HG02852 (cell line): ENCODE results near the gene PHACTR2.
"Not testable (repeated sequence)": the region's sequence is repeated elsewhere in the genome, so short reads cannot be mapped to it uniquely, and the experiment has no call there.

Experiments used
- ATAC-seq: cut with Tn5 transposase; IDR thresholded peaks from one replicate; pipeline ENCODE4 v1.9.1; 2021; ENCODE audit warnings: mild to moderate bottlenecking, moderate library complexity; ENCODE audit not compliant: unreplicated experiment

Gene PHACTR2

GRCh38 chr6:143844006-143844405 lies 166.2 kb downstream of the PHACTR2 start:
- ATAC-seq = no peak

DNA sequence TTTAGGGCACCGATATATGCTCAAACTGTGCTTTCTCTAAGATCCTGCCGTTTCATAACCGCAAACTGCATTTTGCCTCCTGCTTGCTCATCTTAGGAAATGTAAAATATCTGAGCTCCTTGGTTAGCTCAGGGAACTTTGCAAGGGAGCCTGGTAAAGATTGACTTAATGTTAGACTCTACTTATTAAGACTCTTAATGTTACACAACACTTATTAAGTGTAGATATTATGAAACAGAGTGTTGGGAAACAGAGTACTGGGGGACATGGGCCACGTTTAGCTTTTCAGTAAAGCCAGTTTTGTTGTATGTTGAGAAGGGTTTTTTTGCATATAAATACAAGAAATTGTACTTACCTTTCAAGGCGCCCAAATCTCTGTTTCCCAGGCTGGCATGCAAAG lies 167.3 kb downstream of the PHACTR2 start:
- no peak for ATAC-seq

- ATAC-seq = not testable (repeated sequence)
Measured at GRCh38 chr6:143851706-143852105, 173.9 kb downstream of the PHACTR2 start.

DNA sequence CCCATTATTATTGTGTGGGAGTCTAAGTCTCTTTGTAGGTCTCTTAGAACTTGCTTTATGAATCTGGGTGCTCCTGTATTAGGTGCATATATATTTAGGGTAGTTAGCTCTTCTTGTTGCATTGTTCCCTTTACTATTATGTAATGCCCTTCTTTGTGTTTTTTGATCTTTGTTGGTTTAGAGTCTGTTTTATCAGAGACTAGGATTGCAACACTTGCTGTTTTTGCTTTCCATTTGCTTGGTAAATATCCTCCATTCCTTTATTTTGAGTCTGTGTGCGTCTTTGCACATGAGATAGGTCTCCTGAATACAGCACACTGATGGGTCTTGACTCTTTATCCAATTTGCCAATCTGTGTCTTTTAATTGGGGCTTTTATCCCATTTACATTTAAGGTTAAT lies 177.3 kb downstream of the PHACTR2 start:
- not testable (repeated sequence) for ATAC-seq

GRCh38 chr6:143856762-143857161 lies 179.0 kb downstream of the PHACTR2 start:
- not testable (repeated sequence) for ATAC-seq

DNA sequence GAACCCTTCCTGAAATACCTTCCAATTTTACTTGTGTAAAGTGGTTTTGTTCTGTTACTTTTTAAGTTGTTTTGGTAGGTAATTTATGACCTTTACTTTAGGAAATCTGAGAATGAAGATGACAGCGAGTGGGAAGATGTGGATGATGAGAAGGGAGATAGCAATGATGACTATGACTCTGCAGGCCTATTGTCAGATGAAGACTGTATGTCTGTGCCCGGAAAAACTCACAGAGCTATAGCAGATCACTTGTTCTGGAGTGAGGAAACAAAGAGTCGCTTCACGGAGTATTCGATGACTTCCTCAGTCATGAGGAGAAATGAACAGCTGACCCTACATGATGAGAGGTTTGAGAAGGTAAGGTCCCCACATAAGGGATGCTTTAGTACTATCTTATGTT lies 179.9 kb downstream of the PHACTR2 start:
- ATAC-seq = no peak

DNA sequence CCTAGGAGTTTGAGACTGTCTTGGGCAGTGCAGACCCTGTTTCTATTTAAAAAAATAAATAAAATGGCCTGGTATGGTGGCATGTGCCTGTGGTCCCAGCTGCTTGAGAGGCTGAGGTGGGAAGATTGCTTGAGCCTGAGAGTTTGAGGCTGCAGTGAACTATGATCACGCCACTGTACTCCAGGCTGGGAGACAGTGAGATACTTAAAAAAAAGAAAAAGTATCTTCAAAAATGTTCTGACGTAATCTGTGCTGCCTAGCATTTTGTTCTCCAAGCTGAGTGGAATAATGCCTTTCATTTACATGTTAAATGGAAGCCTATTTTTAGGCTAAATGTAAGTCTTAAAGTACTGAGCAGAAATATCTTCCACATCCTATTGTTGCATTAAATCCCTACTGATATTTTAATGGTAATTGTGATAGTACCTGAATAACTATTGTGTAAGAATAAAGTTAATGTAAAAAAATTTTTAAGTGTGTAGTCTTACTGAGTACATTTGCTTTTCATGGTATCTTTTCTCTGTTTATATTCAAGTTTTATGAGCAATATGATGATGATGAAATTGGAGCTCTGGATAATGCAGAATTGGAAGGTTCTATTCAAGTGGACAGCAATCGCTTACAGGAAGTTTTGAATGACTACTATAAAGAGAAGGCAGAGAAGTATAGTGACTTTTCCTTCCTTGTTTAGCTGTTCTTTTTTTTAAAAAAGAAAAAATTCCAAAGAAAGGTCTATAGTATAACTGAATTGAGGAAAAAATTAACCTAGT lies 182.3 kb downstream of the PHACTR2 start:
- ATAC-seq = no peak

GRCh38 chr6:143863771-143864170 lies 186.0 kb downstream of the PHACTR2 start:
- no peak for ATAC-seq

GRCh38 chr6:143864234-143864633 lies 186.5 kb downstream of the PHACTR2 start, which contains the start of gene ZC2HC1B:
Gene ZC2HC1B (plus strand): TSS chr6:143864474. CDS start chr6:143864540, 66 bp downstream.
- no peak for ATAC-seq

DNA sequence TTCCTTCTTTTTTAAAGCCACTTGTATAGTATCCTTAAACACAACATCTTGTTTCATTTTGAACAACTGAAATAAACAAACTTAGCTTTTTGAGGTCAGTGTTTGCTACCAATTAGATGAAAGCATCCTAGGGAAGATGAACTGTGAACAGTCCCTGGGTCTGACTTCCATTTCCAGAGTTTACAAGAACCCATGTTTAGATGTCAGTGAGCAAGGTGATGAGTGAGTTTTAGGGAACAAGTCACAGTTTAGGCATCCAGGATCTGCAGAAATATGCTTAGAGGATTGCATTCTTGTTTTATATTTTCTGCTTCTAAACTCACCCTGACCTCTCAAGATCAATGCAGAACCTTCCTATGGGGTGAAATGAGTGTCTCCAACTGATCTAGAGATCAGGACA lies 189.5 kb downstream of the PHACTR2 start:
- no peak for ATAC-seq

- ATAC-seq = not testable (repeated sequence)
Measured at GRCh38 chr6:143868808-143869207, 191.0 kb downstream of the PHACTR2 start.

- not testable (repeated sequence) for ATAC-seq
Measured at GRCh38 chr6:143871202-143871730, 193.5 kb downstream of the PHACTR2 start.

DNA sequence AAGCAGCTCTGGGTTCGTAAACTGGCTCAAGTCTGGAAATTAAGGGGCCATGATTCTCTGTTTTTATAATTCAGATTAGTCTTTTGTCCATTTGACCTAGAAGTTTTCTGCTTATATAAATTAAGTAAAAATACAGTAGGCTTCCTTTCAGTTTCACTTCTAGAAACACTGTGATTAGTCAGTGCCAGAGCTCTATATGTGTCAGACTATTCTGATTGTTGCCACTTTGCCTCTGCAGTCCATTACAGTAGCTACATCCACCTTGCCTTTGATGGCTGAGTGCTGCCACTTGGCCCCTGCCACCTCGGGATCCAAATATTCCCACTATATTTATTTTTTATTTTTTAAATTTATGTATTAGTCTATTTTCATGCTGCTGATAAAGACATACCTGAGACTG lies 194.4 kb downstream of the PHACTR2 start:
- ATAC-seq = peak; percentile 100

- ATAC-seq = not testable (repeated sequence)
Measured at GRCh38 chr6:143873600-143873999, 195.8 kb downstream of the PHACTR2 start.

GRCh38 chr6:143874503-143874902 lies 196.7 kb downstream of the PHACTR2 start:
- ATAC-seq = not testable (repeated sequence)

DNA sequence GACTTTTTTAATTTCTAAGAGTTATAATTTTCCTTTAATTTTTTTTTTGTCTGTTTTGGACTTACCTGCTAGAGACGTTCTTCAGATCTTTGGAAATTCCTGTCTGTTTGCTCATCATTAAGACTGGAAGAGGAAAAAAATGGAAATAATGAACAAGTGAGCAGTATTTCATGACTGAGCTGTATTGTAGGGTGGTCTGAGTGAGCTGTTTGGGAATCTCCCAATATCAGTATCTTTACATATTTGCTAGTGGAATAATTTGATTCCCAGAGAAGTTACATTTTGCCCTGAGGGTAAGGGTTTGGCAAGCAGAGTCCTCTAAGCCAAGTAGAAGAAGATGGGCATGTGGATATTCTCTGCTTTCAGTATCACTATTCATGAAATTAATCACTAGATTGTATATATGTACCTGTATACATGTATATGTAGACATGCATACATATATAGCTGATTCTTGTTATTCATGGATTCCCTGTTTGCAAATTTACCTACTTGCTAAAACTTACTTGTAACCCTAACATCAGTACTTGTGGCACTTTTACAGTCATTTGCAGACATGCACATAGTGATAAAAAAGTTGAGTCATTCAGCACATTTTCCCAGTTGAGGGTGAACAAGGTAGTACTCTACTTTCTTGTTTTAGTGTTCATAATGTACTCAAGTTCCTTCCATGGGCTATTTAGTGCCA lies 200.0 kb downstream of the PHACTR2 start:
- no peak for ATAC-seq

DNA sequence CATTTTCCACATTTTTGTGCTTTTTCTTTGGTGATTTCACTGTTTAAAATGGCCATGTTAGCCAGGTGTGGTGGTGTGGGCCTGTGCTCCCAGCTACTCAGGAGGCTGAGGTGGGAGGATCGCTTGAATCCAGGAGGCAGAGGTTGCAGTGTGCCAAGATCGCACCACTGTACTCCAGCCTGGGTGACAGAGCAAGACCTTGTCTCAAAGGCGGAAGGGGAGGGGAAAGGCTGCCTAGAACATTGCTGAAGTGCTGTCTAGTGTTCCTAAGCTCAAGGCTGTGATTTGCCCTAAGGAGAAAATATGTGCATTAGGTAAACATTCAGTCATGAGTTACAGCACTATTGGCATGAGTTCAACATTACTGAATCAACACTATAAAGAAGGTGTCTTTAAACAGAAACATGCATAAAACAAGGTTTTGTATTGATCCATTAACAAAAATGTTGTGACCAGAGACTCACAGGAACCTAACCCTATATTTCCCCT lies 200.6 kb downstream of the PHACTR2 start:
- no peak for ATAC-seq

- ATAC-seq = no peak
Measured at GRCh38 chr6:143880412-143880811, 202.6 kb downstream of the PHACTR2 start.
